Measurements from ENCODE around the gene GFER.
"Not testable (repeated sequence)": the region's sequence is repeated elsewhere in the genome, so short reads cannot be mapped to it uniquely, and the experiment has no call there.

GFER gene

DNA sequence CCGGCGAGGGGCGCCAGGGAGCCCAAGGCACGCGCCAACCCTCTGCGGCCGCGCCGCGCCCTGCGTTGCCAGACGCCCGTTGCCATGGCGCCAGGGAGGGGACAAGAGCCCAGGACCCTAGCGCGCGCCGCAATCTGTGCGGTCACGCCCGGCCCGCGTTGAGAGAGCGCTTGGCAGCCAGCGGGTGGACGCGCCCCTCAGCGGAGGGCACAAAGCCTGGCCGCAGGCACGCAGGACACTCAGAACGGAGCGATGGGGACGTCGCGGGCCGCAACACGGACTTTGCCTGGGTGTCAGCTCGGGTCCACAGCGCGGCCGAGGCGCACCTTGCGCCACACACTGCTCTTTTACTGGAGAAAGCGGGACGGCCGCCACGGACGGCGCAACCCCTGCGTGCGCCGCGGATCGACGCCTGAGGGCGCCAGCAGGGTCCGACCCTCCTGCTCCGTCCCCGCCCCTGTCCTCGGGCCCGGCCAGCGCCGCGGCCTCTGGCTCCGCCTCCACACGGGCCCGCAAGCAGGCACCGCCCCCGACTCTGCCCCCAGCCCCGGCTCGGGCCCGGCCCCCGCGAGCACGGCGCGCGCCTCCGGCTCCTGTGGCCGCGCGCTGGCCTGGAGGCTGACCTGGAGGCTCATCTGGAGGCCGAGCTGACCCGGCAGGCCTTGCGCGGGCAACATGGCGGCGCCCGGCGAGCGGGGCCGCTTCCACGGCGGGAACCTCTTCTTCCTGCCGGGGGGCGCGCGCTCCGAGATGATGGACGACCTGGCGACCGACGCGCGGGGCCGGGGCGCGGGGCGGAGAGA is at the start of gene GFER:
Gene GFER (plus strand): TSS at position 650 of the 803 bp plus-strand sequence. CDS start 26 bp downstream, at position 676.
- DNase-seq: peak; percentile 73

DNA sequence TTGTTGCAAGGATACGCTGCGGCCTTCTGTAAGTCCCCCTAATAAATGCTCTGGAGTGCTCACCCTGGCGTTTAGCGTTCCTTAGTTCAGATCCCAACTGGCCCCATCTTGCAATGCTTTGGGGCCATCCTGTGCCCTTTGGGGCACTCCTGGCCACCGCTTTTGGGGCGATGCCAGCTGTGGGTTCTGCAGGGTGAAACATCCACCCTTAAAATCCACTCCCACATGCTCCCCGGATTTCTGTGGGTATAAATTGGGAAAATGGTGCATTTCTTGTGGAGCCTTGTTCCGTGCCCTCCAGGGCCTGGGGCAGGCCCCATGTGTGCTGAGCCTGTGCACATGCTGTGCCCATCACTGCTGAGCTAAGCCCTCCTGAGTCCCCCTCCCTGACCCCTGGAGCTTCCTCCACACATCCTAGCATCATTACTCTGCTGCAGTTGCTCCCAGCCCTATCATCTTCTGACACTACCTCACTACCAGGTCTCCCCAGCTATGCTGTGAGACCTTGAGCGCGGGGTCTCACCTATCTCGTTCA is 47.0 kb upstream of the GFER start:
- no peak for DNase-seq

DNA sequence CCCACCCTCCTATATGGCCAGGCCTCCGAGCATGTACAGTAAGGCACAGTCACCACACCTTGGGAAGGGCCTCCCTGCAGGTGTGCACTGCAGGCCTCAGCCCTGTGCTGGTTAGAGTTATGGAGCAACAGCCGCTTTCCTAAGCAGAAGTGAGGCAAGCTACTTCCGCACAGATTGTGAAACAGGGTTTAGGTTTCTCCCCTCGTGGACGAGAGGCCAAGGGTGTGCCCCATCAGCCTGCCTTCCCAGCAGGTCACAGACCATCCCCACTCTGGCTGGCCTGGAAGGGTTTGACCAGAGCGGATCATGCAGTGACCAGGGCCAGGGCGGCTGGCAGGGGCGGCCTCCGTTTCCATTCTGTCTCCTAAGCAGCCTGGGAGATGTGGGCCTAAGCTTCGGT is 45.7 kb upstream of the GFER start:
- DNase-seq: peak; percentile 87

DNA sequence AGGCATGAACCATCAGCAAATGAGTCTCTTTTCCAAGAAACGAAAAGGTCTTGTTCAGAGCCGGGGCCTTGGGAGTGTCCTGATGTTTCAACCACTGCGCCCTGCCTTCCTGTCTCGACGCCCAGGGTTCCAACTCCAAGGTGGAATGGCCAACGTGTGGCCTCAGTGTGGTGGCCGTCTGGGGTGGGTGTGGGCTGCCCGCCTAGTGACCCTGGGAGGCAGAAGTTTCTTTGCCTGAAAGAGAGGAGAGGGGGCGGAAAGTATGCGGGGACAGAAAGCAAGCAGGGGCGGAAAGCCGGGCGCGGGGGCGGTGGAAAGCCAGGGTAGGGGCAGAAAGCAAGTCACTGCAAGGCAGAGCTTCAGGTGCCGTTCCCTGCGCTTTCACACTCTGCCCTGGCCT is 45.1 kb upstream of the GFER start:
- DNase-seq: no peak

DNA sequence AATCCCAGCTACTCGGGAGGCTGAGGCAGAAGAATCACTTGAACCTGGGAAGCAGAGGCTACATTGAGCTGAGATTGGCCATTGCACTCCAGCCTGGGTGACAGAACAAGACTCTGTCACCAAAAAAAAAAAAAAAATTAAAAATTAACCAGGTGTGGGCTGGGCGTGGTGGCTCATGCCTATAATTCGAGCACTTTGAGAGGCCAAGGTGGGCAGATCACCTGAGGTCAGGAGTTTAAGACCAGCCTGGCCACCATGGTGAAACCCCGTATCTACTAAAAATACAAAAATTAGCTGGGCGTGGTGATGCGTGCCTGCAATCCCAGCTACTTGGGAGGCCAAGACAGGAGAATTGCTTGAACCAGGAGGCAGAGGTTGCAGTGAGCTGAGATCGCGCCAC is 44.2 kb upstream of the GFER start:
- DNase-seq: not testable (repeated sequence)

DNA sequence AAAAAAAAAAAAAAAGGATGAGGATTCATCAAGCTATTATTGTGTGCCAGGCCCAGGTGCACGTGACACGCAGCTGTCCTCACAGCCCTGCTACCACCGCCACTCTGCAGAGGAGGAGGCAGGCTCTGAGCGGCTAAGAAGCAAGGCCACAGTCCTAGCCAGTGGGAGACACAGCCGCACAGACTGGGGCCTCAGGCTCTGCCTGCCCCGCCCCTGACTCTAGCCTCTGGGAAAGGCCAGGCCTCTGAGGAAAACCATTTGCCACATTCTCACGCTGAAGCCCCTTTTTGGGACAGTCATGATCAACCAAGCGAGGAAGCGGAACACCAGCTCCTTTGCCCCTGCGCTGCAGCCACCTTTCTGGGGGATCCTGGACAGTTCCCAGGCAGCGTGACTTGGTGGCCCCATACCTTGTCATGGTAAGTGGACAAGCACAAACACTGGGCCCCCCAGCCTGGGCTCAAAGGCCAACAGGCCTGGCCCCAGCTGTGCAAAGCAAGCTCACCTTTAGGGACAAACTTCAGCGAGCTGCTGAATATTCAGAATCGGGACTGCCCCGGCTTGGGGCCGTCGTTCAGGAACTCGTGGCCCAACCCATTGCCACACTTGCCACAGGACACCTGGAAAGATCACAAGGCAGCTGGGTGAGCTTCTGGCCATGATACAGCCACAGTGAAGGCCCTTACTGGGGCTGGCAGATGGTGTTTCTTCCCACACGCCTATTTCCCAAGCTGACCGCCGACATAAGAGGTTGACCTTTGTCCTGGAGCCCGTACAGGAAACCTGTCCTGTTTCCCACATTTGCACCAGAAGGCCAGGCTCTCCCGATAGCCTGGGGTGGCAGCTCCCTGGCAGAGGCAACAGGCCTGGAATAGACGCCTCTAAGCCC is 43.5 kb upstream of the GFER start:
- DNase-seq: no peak

DNA sequence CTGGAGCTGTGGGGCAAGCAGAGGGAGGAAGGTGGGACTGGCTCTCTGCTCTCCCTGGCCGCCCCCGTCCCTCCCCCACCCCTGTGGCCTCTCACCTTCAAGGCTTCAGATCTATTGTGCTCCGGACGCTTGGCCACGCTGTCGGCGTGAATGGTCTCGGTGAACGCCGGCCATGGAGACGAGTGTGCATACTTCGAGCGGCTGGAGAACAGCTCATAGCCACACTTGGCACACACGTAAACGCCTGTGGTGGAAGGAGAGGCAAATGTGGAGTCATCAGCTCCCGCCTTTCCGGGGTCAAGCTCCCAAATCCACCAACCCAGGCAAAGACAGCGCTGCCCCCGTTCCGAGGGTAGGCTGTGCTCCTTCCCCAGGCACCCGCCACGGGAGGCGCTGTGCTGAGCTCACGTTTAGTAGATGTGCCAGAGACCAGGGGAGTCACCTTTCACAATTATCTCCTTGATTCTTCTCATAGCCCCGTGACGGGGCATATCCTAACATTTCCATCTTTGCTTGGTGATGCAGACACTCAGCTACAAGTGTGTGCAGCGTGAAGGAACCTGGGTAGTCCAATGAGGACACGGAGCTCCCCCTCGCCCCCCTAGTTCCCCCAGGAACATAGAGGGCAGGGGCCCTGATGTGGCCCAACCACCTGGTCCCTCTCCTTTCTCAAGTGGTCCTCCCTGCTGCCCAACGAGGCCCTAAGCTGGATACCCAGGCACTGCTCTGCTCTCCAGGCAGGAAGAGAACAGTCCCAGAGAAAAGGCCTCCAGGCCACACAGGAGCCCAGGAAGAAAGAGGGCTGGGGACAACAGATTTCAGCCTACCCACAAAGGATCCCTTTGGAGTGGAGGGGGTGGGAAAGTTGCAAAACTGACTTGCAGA is 42.6 kb upstream of the GFER start:
- no peak for DNase-seq

DNA sequence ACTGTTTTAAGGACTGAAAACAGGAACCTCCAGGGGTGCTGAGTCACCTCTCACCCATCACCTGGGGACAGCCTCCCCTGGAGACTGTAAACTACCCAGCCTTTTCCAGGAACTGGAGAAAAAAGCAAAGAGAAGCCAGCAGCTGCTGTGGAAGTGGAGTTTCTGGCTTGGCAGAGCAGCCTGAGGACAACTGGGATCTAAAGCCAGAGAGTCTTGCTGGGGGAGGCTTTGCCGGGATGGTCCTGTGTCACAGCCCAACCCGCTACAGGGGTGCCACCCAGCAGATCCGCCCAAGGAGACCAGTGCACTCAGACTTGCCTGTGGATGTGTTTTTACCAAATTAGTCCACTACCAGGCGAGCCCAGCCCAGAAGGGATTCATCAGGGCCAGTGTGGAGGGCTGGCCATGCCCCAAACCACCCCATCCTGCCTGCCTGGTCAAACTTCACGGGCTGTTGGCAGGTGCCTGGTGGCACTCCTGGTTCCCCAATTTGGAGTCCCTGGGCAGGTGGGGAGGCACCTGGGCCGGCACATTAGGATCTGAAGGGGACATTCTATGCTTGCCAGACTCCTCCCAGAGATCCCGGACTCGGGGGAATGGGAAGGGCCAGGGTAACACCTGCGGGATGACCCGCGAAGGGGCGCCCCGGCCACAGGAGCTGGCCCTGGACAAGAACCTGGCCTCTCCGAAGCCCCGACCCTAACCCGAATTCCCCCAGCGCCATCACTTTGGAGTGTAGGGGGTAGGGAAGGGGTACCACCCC is 41.8 kb upstream of the GFER start:
- peak; percentile 85 for DNase-seq

DNA sequence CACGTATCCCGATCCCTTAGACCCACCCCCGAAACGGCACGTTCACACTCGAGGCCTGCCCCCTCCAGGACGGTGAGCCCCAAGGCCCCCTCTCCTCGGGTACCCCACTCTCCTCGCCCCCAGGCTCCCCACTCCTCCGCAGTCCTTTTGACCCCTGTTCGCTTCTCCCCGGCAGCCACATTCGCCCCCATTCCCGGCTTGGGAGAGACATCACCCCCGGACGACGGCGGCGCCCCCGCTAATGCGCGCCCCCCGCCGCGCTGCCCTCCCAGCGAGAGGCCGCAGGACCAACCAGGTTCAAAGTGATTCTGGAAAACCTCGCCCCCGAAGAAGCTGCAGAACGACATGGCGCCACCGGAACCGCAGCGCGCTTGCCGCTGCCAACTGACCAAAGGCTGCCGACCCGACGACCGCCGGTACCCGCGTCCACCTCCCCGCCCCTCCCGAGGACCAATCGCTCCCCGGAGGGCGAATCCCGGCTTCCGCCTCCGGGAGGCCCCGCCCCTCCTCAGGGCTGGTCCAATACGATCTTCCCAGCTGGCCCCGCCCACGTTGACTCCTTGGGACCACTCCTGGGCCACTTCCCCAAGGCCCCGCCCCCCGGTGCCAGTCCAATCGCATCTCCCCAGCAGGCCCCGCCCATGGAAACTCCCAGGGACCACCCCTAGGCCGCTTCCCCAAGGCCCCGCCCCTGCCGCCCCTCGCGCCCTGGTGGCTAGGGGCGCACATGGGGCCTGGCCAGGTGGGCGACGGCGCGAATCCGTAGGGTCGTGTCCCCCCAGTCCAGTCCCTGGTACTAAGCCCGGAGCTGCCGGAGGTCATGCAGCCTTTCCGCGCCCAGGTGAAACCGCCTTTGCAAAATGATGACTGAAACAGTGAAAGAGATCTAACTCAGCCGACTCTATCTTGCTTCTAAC is 40.9 kb upstream of the GFER start, which contains the start of gene MSRB1:
Gene MSRB1 (minus strand): TSS at position 390 of the 917 bp plus-strand sequence. CDS start 43 bp downstream, at position 347.
- DNase-seq: peak; percentile 98

DNA sequence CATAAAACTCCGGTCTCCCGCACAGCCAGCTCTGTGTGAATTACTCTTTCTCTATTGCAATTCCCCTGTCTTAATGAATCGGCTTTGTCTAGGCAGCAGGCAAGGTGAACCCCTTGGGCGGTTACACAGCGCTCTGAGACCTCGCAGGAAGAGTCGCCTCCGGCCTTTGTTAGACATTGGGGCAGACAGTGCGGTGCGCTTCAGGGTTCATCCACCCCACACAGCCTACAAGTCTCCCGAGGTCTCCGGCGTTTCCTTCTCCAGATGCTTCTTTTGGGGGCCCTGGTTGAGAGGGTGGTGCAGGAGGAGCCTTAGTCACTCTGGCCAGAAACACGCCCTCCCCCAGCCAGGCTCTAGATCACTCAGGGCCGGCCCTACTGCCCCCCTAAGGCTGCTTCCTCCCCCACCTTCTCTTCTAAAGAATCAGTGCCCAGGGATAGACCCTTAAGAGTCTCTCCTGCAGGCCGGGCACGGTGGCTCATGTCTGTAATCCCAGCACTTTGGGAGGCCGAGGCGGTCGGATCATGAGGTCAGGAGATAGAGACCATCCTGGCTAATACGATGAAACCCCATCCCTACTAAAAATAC is 39.3 kb upstream of the GFER start:
- no peak for DNase-seq

DNA sequence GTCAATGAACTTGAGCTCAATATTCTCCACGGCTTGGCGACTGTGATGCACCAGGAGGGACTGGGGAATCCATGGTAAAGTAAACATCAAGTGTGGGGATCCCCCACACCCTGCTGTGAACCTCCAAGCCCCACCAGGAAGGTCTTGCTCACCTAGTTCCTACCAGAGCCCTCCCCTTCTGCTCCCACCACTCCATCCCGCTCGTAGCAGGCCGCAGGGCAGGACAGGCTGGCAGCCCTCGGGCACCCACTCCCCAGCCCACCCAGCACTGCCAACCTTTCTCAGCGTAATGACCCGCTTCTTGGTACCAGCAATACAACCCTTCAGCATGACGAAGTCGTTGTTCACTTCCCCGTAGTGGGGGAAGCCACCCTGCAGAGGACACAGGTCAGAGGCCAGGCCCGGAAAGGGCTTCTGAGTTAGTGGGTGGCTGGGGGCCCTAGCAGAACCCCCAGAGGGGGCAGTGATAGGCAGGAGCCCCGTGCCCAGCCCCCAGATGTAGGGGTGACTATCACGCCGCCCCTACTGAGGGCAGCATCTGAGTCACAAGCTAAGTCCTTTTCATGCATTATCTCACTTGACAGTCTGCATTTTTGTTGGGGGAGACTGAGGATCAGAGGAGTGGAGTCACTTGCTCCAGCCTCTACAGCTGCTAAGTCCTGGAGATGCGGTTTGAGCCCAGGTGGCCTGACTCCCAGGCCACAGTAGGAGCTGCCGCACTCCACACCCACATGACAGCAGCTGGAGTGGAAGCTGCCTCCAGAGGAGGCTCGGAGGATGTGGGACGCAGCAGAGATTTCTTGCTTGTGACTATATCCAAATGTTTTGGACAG is 38.2 kb upstream of the GFER start:
- DNase-seq: no peak

DNA sequence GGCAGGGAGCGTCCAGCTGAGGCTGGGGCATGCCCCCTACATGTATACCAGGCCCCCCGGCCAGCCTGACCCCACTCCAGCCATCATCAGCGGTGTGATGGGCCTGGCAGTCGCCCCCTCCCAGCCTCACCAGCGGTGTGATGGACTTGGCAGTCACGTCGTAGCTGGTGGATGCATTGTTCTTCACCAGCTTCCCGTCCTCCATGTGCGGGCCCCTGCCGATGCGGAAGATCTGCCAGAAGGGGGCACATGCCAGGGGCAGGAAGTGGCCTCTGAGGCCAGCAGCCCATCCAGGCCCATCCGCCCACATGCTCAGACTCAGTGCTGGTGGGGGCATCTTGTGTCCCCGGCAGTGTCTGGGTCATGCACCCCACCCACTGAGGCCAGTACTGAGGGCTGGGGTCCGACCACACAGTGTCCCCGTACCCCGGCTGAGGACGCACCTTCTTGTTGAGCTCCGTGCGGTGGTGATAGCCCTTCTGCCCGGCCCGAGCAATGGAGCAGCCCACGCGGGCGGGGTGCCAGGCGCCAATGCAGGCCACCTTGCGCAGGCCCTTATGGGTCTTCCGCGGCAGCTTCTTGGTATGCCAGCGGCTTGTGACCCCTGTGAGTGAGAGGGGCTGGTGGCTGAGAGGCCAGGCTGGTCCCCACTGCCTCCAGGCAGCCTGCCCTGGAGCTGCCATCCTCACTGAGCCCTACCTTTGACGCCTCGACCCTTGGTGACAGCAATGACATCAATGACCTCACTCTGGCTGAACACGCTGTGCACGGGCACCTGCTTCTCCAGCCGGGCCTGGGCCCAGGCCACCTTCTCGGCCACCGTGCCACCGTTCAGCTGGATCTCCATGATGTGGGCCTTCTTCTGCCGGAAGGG is 37.3 kb upstream of the GFER start:
- DNase-seq: no peak

DNA sequence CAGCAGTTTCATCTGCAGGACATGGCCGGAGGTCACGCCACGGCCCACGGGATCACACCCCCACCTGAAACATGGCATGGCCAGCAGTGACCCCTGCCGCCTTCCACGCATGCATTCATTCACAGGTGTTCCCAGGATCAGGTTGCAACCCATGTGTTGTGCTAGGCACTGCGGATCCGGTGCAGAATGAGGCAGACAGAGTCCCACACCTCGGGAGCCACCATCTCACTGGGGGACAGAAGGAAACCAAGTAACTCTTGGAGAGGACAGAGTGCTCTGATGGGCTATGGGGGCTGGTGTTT is 36.7 kb upstream of the GFER start:
- no peak for DNase-seq

DNA sequence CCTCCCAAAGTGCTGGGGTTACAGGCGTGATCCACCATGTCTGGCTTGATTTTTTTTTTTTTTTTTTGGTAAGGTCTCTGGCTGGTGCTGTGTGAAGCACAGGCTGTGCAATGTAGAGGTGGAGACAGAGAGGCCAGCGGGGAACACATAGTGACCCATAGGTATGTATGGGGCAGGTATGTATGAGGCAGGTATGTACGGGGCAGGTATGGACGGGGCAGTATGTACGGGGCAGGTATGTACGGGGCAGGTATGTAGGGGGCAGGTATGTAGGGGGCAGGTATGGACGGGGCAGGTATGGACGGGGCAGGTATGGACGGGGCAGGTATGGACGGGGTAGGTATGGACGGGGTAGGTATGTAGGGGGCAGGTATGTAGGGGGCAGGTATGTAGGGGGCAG is 34.5 kb upstream of the GFER start:
- DNase-seq: no peak

DNA sequence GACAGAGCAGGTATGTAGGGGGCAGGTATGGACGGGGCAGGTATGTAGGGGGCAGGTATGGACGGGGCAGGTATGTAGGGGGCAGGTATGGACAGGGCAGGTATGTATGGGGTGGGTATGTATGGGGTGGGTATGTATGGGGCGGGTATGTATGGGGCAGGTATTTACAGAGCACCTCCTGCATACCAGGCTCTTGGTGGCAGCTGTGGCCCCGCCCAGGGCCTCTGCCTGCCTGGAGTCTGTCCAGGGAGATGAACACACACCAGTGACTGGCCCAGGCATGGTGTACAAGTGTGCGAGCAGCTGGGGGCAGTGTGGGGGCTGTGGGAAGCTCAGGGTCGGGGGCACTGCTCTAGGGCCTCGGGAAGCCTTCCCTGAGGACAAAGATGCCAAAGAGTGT is 33.9 kb upstream of the GFER start:
- no peak for DNase-seq

DNA sequence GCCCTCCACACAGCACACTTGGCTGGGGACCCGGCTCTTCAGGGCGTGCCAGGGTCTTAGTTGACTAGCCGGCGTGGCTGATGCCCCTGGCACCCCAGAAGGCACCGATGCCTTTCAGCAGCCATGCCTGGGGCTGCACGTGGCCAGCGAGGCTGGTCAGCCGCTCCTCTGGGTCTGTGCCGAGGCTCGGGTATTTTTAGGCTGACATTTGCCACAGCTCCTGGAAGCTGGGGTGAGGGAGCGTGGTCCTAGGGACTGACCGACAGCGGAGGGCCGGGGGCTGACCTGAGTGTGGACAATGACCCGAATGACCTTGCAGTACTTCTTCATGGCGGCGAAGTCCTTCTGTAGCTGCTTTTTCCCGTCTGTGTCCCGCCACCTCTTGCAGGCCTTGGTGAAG is 33.4 kb upstream of the GFER start:
- no peak for DNase-seq

DNA sequence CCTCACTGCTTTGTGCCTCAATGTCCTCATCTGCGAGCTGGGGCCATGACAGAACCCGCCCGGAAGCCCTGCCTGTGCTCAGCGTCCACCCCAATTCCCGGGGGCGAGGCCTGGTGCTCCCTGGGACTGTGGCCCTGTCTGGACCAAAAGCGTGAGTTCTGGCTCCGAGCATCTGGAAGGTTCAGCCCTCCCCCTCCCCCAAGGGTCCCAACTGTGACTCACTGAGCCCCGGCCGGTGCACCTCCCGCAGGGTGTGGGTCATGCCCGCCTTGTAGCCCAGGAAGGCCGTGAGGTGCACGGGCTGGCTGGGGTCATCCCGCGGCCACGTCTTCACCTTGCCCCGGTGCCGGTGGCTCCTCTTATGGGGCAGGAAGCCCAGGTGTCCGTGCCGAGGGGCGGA is 30.3 kb upstream of the GFER start:
- DNase-seq: no peak

DNA sequence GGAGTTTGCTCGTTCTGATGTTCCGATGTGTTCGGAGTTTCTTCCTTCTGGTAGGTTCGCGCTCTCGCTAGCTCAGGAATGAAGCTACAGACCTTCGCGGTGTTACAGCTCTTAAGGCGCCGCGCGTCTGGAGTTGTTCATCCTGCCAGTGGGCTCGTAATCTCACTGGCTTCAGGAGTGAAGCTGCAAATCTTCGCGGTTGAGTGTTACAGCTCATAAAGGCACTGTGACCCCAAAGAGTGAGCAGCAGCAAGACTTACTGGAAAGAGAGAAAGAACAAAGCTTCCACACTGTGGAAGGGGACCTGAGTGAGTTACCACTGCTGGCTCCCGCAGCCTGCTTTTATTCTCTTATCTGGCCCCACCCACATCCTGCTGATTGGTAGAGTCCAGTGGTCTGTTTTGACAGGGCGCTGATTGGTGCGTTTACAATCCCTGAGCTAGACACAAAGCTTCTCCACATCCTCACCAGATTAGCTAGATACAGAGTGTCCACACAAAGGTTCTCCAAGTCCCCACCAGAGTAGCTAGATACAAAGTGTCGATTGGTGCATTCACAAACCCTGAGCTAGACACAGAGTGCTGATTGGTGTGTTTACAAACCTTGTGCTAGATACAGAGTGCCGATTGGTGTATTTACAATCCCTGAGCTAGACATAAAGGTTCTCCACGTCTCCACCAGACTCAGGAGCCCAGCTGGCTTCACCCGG is 26.4 kb upstream of the GFER start:
- DNase-seq: not testable (repeated sequence)
